NCI-H510A treated with DMSO at 0.1 percent for 48 hours (cell line): Measurements from ENCODE around the gene SNCB.

Experiments used
- DNase-seq: peaks from one replicate; lab custom pipeline; 2025; lab: John Stamatoyannopoulos, UW

SNCB gene

DNA sequence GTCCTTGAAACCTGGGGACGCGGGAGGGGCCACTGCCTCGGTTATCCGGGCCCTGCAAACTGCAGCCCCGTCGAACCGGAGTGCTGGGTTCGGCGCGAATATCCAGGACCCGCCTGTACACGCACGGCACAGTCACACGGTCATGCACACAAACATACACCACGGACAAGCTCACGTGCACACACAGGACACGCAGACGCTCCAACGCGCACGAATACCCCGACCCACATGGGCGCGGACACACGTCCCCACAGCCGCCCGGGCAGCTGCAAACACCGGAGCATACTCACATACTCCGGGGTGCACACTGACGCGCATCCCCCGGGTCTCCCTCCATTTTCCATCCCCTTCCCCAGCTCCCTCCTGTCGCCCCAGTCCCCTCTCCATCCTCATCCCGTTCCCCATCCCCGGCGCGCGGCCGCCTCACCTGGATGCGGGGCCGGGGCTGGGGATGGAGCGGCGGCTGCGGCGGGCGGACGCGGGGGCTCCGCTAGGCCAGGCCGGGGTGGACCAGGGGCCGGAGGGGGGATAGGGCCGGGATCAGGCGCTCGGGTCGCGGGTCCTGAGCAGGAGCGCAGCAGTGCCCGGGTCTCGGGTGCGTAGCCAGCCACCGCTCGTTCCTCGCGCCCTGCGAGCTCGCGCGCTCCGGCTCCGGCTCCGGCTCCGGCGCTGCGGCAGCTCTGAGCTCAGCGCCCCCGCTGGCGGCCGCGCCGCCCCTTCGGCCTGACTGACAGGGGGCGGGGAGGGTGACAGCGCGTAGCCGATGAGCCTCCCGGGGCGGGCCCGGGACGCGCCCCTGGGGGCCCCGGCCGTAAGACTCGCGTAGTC, at the start of gene SNCB, which contains the start of gene EIF4E1B:
SNCB (minus strand) TSS at position 682 of the 828 bp plus-strand sequence. CDS start 880 bp downstream, outside the sequence.
EIF4E1B (plus strand) TSS at position 823 of the 828 bp plus-strand sequence. CDS start 12,113 bp downstream, outside the sequence.
- DNase-seq = peak; percentile 46

DNA sequence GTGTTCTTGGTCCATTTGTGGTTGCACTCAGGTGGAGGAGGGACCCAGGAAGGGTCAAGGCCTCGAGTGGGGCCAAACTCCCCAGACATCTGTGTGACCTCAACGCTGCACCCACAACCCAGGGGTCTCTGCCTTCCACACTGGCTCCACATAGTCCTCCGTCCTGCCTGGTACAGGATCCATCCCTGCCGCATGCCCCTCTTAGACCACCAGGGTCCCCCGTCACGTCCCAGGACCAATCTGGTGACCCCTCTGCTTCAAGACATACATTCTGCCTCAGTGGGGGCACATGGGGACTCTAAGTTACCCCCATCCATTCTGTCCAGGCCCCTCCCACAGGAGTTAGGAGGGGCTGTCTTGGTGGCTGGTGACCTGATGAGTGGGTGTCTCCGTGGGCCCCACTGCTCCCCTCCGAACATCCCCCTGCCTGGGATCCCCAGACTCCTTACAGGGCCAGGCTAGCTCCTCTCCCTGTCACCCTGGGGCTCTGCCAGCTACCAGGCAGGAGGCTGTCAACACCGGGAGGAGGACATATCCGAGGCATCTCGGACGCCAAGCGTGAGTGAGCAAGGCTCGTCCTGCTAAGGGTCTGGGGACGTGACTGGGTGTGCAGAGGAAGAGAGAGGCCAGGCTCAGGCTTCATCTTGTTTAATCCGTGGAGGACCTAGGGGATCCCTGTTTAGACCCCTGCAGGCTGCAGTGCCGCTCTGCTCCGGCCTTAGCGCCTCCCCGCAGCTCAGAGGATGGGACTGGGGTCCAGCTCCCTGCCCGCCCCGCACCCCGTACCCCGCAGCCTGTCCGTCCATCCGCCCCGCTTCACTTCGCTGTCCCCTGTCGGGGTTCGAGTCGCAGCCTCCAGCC, 49.3 kb upstream of the SNCB start:
- DNase-seq = no peak

DNA sequence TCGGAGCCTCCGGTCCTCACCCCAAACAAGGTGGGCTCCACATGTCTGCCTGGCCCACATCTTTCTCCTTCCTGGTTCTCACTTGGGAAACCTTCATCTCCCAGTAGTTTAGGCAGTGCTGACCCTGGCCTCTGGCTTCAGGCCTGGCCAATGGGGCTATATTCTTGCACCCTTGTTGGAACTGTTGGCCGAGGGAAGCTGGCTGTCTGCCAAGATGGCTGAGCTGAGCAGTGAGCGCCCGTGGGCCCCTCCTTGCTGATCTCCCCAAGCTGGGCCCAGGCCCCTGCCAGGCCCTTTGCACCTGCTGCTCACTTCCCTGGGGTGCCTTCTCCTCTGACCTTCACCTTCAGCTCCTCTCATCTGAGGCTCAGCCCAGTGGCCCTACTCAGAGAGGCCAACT, 48.2 kb upstream of the SNCB start:
- DNase-seq = no peak

DNA sequence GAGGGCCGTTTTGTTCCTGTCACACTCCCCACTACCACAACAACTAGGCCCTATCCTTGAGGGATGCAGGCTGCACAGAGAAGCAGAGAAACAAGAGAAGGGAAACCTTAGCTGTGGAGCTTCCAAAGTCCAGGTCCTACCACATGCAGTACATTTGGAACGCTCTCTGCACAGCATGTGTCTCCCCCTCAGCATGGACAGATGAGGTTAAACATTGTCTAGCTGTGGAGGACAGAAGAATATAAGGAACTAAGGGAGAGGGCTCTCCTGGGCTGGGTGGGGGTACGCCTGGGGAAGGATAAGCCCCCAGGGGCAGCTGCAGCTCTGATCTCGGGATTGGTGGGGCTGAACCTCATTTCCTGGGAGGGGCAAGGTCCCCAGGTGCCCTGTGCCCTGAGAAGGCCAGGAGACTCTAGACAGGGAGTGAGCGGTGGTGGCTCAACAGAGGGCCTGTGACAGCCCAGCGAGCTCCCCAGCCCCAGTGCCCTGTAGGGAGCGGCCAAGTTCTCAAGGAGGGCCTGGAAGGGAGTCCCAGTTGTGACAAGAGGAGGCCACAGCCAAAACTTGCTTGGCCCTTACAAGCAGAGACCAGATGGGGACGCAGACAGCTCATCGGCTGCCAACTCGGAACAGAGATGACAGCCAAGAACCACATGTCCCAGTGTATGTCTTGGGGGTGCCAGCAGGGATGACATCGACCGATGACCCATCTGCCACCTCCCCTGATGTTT, 47.0 kb upstream of the SNCB start:
- DNase-seq = no peak

DNA sequence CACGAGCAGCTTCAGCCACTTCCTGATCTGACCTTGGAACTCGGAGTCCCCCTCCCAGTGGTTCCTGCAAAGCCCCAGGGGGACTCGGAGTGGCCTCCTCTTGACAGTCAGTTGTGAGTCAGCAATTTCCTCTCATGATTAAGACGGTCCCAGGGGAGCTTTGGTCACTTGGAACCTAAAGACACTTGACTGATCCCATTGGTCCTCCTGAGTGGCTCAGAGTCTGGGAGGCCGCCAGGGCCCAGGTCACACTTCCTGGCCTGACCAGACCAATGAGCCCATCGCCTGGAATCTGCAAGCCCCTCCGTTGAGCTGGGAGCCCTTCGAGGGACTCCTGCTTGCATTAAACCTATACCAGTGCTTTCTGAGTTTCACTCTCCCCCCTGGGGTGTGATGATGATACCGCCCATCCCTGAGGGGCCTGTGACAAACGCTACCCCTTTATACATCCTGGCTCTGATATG, 46.1 kb upstream of the SNCB start:
- DNase-seq = no peak

DNA sequence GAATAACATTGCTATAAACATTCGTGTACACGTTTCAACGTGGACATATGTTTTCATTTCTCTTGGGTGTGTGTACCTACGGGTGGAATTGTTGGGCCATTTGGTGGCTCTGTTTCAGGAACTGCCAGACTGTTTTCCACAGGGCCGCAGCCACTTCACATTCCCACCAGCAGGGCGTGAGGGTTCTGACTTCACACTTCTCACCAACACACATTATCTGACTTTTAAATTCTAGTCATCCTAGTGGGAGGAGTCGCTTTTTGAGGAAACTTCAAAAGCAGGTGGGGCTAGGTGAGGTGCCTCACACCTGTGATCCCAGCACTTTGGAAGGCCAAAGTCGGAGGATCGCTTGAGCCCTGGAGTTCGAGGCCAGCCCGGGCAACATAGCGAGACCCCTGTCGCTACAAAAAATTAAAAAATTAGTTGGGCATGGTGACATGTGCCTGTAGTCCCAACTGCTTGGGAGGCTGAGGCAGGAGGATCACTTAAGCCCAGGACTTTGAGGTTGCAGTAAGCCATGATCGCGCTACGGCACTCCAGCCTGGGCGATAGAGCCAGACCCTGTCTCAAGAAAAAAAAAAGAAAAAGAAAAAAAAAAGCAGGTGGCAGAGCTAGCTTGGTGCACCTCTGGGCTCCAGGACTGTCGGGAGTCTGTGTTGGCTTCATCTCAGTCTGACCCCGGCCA, 45.5 kb upstream of the SNCB start:
- peak; percentile 7 for DNase-seq

DNA sequence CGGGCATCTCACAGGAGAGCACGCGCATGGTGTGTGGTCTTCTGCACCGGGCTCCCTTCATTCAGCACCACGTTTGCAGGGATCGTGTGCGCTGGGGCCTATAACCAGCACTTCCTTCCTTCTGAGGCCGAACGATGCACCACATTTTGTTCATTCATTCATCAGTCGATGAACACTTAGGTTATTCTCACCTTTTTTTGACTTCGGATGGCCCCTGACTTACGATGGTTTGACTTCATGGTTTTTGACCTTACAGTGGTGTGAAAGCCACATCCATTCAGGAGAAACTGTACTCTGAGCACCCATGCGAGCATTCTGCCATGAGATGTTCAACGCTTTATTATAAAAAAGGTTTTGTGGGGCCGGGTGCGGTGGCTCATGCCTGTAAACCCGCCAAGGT, 44.5 kb upstream of the SNCB start:
- no peak for DNase-seq

DNA sequence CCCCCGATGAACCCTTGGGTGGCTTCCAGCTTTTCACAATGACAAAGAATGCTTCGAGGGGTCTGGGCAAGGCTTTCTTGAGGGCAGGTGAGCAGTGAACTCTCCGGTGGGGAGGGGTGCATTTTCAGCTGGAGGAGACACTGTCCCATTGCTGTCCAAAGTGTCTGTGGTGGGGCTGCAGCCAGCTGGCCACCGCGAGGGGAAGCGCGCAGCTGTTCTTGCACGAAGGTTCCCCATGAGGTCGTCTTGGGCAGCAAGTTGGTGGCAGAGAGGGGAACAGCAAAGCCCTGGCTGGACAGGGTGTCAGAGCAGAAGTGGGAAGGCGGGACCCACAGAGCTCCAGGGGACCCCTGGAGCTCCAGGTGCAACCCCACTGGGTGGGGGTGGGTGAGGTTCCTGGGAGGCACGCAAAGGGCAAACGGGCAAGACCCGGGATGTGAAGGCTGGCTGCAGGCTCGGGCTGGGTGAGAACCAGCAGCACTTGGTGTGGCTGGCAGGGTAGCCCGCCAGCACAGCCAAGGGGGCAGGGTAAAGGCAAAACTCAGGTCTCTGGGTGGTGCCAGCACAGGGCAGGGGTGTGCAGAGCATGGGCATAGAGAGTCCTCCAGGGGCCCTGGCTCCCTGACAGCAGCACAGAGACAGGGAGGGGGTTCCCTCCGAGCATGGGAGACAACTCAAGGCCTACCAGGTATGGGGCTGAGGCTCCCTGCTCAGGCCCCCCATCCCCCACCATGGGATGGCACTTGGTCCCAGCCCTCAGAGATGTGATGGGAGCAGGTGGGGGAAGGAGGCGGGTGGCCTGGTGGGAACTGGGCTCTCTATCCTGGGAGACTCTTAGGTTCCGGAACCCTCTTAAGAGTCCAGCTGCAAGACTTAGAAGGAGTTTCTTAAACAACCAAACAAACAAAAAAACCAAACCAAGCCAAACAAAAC, 43.6 kb upstream of the SNCB start:
- no peak for DNase-seq

DNA sequence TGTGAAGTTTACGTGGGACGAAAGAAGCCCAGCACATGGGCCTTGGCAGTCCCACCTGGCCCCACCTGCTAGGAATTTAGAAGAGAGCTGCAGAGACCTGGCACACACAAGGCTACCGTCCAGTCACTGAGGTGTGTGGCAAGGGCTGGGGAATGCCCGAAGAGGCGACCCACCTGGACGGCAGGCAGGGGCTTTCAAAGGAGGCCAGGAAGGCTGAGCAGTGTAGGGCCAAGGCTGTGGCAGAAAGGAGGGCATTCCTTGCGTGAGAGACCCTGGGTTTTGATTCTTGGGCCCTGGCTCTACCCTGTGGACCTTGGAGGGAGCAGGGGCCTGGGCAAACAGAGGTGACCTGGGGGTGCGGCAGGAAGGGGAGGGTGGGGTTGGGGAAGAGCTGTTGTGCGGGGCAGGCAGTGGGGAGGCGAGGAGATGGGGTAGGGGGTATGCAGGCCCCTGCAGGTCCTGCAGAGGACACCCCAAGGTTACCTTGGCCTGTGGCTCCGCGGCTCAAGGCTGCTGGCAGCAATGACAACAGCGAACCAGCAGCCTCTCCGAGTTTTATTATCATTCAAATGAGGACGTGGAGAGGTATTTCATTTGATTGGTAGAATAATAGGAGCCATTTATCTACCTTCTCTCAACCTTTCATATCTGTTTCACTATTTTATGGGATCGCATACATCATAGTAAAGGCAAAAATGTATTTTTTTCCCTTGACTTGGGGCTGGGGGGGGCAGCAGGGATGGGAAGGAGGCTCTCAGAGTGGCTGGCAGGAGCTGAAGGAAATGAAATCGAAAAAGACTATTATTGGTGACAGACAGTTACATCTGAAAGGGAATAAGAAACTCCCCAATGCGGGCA, 41.8 kb upstream of the SNCB start:
- DNase-seq = no peak

DNA sequence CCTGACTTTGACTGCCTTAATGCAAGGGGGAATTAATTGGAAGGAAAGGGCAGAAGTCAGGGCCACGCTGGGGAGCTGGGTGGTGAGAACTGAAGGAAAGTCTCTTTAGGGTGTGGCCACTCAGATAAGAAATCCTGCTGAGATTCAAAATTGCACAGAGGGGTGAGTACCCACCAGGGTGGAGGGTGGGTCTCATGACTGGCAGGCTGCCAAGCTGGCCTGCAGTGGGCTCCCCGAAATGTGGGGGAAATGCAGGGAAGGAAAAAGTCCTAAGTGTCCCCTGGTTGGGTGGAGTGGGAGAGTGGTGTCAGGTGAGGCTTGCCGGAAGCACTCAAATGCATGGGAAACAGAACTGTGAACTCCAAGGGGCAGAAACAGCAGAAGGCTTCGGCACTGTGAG, 41.1 kb upstream of the SNCB start:
- DNase-seq = no peak

DNA sequence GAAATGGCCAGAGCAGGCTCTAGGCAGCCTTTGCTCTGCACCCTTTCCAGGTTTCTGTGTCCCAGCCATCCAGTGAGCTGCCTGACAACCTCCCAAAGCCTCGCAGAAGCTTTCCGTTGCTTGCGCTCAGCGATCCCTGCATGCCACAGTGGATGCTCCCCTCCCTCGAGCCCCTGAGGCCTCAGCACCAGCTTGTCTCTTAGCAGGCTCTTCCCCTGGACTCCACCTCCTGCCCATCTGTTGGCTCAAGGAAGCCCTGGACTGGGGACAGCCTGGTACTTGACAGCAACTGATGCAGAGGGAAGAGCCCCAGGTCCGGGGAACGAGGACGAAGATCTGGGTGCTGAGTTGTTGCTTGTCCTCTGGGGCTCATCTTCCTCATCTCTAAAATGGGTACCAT, 40.1 kb upstream of the SNCB start:
- DNase-seq = no peak

DNA sequence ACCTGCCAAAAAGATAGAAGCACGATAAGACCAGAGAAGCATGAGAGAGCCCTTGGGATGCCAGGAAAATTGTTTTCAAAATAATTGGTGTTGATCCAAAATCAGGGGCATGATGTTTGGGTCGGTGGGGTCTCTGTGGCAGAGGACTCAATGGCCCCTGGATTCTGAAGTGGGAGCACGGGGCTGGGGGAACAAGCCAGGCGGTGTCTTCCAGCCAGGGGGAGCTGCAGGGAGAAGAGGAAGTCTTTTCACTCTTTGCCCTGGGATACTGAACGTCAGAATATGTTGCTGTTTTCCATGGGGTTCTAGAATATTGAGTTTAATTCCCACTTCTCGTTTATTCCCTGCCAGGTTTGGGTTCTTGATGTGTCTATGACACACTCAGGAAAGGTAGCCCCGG, 37.3 kb upstream of the SNCB start:
- DNase-seq = no peak

DNA sequence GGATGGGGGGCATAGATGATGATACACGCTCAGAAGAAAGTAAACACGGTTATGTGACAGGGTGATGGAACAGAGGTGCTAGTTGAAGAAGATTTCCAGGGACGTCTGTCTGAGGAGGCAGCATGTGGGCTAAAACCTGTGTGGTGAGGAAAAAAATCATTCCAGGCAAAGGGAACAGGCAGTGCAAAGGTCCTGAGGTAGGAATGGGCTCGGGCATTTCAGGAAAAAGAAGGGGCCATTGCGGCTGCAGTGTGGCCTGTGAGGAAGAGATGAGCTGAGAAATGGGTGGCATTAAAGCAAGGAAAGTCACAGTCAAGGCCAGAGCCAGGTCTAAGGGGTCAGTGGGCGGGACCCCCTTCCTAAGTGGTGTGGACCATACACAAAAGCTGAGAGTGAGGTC, 35.2 kb upstream of the SNCB start:
- no peak for DNase-seq

DNA sequence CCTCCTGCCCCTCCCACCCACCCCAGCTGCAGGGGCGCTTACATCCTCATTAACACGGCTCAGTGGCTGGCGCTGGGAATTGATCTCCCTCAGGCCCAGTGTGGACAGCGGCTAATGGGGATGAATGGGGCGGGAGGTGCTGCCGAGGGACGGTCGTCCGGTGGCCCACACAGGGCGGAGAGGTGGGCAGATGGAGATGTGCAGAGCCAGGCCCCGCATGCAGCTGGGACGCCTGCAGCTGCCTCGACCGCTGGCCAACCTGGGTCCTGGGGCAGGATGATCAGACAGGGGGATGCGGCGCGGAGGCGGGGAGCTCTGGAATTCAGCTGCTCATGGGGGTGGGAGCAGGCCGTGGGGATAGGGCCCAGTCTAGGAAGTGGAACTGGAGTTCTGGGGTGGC, 34.6 kb upstream of the SNCB start:
- no peak for DNase-seq

DNA sequence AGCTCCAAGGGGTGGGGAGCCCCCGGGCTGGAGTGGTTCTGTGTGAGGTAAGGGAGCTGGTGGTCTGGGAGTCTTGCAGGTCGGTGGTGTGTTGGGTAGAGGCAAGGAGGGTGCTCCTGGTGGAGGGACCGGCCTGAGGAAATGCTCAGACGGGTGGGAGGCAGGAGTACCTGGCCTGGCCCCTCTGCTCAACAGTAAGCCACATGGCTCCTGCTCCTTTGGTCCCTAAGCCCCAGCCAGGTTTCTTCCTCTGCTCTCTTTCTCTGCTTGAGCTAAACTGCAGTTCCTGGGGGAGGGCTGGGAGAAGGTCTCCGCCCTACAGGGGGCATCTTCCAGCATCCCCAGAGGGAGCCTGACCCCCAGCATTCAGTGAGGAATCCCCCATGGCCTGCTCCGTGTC, 34.1 kb upstream of the SNCB start:
- no peak for DNase-seq

DNA sequence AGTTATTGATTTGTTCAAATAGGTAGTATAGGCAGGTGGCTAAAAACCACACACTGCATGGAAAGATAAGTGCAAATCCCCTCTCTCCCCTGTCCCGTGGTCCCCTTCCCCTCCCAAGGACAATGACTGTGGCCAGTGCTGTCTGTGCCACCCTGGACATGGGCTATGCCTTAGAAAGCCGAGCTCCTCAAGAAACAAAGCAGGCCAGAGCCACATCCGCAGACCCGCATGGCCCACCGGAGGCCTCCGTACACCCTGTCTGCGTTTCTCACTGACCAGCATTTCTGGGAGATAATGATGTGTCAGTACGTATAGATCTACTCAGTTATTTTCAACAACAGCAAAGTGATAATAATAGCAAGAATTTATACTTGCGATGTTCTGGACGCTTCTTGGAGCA, 33.2 kb upstream of the SNCB start:
- no peak for DNase-seq

DNA sequence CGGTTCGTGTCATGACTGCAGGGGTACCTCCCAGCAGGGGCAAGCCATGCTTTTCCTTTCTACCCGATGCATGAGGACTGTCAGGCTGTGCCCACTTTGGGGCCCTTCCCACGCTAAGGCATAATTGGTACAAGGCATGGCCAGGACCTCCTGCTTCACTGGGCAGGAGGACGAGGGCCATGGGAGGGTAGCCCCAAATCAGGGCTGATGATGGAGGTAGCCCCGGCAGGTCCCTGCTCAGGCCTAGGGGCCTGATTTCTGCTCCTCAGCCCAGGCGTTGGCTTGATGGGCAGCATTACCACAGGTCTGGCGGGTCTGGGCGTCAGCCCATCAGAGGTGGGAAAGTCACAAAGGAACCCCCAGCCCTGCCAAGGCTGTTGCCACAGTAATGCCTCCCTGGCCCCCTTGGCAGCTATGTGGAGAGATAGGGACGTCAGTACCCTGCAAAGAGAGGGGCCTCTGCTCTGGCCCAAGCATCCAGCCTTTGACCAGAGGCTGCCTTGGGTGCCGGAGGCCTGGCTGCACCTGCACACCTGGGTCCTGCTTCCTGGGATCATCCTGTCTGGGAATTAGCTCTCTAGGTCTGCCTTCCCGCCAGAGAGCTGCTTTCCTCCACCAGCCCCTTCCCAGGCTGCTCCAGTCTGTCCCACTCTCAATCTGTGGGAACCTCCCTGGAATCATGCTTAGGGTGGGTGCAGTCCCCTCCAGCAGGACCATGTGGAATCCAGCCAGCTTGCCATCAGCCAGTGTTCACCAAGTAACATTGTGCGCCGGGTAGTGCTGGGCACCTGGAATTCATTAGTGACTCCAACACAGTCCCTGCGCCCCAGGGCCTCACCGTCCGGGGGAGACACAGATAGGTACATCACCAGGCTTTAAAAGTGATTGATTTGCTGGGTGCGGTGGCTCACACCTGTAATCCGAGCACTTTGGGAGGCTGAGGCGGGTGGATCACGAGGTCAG, 32.3 kb upstream of the SNCB start:
- no peak for DNase-seq

DNA sequence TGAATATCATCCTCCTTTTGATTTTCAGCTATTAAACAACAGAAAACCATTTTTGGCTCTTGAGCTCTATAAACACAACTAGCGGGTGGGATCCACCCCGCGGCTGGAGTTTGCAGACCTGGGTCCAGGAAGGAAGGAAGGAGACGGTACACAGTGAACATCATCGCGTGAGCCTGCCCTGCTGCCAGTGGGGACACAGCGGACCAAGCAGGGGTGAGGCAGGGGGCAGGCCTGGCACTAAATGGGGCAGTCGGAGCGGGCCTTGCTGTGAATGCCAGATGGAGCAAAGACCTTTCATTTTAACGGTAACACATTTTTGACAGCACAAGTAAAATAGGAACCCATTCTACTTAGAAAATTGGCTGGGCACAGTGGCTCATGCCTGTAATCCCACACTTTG, 31.3 kb upstream of the SNCB start:
- DNase-seq = no peak
